GM06990 (cell line): Measurements from ENCODE around the gene SFR1.

Experiments
- DNase-seq: peaks from one replicate; pipeline ENCODE4 v3.0.0-alpha.2; 2011; ENCODE audit not compliant: insufficient read length; ENCODE audit errors: extremely low read depth
- H3K27me3 ChIP-seq: replicated peaks from 2 replicates; pipeline ENCODE4 v1.6.0; 2011; ENCODE audit warnings: low read length; ENCODE audit not compliant: control insufficient read depth, insufficient read depth
- H3K36me3 ChIP-seq: 2 replicates; pipeline ENCODE4 v1.5.1; 2011; ENCODE audit warnings: low read length; ENCODE audit not compliant: control insufficient read depth, insufficient read depth
- H3K4me3 ChIP-seq: replicated peaks from 2 replicates; pipeline ENCODE4 v1.5.1; 2011; ENCODE audit warnings: low read depth, mild to moderate bottlenecking, control low read depth, low read length
- TF ChIP-seq, protein P1 (sequence below): IDR thresholded peaks from 2 replicates; pipeline ENCODE4 v1.5.1; 2011; ENCODE audit warnings: low read length, control low read depth, mild to moderate bottlenecking, inconsistent platforms; ENCODE audit not compliant: insufficient read depth, poor library complexity, severe bottlenecking

SFR1 gene

DNA sequence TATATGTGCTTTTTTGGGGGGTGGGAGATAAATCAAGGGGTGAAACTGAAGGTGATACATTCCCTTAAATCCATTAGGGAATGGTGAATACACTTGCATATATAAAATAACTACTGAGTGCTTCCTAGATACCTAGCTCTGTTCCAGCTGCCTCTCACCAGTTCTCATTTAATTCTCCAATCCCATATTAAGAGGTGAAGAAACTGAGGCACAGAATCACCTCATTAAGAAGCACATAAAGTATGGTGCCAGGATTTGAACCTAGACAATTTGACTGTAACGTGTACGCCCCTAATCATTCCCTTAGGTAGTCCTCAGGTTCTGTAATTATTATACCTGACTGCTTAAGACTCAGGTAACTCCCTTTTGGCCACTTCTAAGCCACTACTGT, 1.5 kb upstream of the SFR1 start:
- no peak for DNase-seq
- Histone ChIP-seq H3K27me3 (no peaks in the 10 kb centered on the region), H3K4me3 (peak overlapping the region; percentile 71), H3K36me3 (no peaks in the 10 kb centered on the region)
- TF ChIP-seq, protein P1, sequence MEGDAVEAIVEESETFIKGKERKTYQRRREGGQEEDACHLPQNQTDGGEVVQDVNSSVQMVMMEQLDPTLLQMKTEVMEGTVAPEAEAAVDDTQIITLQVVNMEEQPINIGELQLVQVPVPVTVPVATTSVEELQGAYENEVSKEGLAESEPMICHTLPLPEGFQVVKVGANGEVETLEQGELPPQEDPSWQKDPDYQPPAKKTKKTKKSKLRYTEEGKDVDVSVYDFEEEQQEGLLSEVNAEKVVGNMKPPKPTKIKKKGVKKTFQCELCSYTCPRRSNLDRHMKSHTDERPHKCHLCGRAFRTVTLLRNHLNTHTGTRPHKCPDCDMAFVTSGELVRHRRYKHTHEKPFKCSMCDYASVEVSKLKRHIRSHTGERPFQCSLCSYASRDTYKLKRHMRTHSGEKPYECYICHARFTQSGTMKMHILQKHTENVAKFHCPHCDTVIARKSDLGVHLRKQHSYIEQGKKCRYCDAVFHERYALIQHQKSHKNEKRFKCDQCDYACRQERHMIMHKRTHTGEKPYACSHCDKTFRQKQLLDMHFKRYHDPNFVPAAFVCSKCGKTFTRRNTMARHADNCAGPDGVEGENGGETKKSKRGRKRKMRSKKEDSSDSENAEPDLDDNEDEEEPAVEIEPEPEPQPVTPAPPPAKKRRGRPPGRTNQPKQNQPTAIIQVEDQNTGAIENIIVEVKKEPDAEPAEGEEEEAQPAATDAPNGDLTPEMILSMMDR, result no peak

DNA sequence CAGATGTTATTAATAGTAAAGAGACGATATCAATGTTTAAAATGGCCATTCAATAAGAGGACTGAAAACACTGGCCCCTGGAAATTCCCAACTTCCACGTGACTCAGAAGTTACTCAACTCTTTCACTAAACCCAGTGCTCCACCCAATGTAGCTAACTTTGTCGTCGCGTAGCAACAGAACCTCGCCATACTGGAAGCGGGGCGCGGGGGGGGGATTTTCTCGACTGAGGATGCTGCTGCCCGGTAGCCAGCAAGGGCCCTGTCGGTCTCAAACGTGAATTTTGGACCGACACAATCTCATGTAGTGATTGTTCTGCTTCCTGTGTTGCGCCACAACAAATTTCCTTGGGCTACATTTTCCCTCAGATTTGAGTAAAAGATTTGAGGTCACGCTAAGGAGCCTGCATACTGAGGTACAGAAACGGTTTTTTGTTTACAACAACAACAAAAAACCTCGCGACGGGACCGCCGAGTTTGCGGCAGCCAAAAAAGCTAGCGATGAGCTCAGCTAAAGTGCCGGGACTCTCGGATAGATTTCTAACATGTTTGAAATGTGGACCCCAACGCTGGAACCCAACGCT, 977 bp upstream of the SFR1 start:
- DNase-seq, result peak; percentile 73
- Histone ChIP-seq H3K4me3 (peak overlapping the region; percentile 71), H3K36me3 (no peaks in the 10 kb centered on the region), H3K27me3 (no peaks in the 10 kb centered on the region)
- TF ChIP-seq, protein P1, result no peak

DNA sequence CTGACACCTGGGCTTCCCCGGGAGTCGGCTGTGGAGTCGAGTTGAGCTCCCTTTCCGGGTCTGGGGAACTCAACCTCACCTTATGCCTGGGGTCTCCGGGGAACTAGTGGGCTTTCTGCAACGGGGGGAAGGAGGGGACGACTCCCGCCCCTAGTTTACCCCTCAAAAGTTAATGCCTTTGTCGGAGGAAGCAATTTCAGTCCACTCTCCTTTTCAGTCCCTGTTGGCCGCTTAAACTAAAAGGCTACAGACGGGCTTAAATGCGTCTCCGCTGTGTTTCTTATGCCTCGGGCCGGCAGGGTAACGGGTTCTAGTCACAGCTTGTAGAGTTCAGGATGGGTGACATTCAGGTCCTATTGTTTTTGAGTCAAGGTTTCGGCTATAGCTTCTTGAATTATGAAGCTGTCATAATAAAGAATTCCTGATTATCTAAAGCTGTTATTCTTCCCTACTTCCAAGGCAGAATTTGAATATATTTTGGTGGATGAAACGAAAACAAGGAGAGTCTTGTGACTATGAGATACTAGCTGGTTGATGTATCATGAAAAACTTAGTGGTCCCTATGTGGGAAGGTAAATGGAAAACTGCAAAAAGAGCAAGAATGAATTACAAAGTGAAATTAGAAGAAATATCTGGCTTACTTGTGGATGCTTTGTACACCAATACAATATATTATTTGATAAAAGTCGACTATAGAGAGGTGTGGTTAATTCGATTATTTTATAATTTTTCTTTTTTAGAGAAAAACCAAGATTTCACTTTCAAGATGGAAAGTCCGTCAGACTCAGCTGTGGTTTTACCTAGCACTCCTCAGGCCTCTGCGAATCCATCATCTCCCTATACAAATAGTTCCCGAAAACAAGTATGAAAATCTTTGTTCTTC, 495 bp downstream of the SFR1 start:
- H3K36me3 ChIP-seq, result no peaks in the 10 kb centered on the region
- TF ChIP-seq, protein P1, result no peak
- no peak for DNase-seq

DNA sequence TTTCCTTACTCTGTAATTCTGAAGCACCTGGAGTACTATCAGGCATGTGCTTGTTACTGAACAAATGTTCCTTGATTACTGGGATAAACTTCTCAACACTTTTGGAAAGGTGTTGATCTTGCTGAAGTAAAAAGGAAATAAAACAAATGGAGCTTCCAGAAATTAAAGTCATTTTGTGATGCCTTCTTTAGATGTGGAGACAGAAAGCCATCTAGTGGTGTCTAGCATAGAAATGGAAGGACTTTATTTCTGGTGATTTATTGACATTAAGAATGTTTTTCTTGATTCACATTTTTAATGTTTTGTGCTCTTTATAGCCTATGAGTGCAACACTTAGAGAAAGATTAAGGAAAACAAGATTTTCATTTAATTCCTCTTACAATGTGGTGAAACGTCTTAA, 1.4 kb downstream of the SFR1 start:
- TF ChIP-seq, protein P1, result peak; percentile 29
- no peak for DNase-seq
- Histone ChIP-seq H3K27me3 (no peaks in the 10 kb centered on the region), H3K4me3 (no peak overlapping the region), H3K36me3 (no peaks in the 10 kb centered on the region)

More for the DNA sequence above, 495 bp downstream of the SFR1 start:
- Histone ChIP-seq H3K4me3 (peak overlapping the region; percentile 90), H3K27me3 (no peaks in the 10 kb centered on the region)

DNA sequence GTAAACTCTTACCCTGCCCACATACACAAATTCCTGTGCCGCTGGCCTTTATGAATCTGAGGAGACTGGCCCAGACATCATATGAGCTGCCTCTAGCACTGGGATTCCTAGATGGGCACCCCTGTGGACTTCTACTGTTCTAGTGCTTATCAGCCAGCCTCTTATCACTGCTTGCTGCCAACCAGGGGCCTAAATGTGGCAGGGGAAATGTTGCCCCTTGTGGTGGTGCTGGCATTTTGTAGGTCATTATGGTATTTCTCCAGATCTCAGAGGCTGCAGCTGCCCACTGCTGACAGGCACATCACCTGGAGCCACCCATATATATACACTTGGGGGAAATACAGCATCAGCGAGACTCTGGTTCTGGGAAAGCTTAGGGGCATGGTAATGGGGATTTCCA, 5.4 kb downstream of the SFR1 start:
- no peak for DNase-seq
- H3K4me3 ChIP-seq, result no peak overlapping the region
- TF ChIP-seq, protein P1, result peak; percentile 50
- H3K36me3 ChIP-seq, result no peaks in the 10 kb centered on the region
- H3K27me3 ChIP-seq, result no peaks in the 10 kb centered on the region
